GM19438 (cell line): ENCODE results near the gene ZFP36.
"Not testable (repeated sequence)": the region's sequence is repeated elsewhere in the genome, so short reads cannot be mapped to it uniquely, and the experiment has no call there.

Experiments
- ATAC-seq: cut with Tn5 transposase; IDR thresholded peaks from one replicate; pipeline ENCODE4 v1.9.1; 2021; ENCODE audit warnings: low read depth; ENCODE audit not compliant: unreplicated experiment

The ZFP36 gene

DNA sequence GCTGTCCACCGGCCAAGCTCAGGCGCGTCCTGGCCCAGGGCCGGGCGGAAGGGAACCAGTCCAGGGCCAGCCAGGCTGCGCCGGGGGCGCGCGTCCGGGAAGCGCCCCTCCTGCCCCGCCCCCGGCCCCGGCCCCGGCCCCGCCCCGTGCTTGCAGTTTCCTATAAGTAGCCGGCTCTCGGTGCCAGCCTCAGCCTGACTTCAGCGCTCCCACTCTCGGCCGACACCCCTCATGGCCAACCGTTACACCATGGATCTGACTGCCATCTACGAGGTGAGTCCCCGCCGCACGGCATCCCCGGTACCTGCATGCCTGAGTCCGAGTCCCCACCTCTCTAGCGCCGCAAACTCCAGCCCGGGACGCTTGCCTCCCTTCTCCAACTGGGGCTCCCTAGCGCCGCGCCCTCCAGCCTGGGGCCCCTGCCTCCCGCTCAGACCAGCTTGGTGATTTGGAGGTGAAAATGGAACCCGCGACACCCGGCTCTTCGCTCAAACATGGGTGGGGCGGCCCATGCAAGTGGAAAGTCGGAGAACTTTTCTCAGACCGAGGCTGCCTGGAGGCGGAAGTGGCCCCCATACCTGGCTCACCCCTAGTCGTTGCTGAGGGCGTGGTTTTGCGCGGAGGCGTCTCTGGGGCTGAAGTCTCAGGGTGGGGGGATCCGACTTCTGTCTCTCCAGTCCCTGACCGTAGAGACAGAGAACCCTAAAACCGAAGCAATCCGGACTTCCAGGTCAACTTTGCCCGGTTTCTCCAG, at the start of gene ZFP36:
ZFP36 (plus strand) TSS at position 192 of the 754 bp plus-strand sequence; CDS start at position 250, 58 bp downstream.
- ATAC-seq, result no peak

DNA sequence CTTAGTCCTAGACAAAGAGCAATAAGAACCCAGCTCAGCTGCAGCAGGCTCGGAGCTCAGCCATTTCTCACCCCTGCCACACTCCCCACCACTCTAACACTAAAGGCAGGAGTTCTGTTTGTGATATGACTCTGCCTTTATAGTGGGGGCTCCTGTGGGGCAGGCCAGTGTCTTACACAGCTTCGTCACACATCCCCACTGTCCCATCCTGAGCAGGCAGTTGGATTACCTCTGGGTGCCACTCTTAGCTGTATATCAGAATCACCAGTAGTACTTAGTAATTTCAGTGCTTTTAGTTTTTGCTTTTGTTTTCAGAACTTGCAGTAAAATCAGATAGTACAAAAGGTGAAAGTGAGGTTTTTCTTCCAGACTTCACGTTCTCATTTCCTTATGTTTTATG, 47.6 kb upstream of the ZFP36 start:
- no peak for ATAC-seq

DNA sequence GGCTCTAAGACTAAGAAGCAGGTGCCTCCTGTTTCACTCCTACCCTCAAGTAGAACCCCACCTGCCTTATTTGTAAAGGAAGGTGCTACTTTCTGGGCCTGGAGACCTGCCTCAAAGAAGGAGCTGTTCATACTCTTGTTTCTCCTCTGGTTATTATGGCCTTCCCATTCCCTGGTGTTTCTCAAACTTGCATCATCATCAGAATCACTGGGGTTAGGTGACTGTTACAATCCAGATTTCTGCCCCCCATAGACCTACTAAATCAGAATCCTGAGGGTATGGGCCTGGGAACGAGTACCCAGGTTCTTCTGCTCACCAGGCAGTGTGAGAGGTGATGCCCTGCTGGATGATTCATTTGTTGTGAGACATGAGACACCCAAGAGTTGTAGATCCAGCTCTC, 46.0 kb upstream of the ZFP36 start:
- ATAC-seq, result no peak

DNA sequence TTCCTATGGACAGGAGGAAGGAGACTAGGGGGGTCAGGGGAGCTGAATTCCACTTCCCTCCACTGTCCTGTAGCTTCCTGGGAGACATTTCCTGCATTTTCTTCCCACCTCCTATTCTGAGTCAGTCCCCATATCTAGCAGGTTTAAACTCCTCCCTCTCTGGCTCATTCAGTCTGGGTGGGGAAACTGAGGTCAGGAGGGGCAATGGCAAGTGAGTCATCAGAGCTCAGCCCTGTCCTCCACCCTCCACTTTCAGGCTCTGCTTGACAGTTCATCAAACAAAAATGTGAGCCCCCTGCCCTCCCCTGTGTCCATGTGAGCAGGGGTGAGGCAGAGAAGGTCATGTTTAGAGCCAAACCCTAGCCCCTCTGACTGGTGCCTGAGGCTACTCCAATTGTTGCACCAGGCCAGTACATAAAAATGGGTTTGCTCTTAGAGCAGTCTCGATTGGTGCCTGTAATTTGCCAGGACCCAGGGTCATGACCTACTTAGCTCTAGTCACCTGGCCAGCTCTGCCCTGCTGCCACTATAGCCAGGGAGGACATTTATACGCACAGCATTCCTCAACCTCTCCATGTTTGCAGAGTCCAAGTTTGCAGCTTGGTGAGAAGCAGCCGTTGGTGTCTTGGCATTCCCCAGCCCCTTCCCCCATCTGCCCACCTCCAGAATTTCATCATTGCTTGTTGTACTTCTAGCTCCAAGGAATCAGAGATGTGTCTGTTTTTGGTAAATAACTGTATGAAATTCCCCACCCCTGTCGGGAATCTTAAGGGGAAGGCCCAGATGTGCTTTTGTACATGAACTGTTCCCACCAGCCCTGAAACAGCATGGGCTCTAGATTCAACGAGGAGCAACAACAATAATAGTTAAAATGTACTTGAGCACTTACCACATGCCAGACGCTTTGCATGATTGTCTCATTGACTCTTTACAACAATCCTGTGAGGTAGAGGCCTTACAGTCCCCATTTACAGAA, 43.7 kb upstream of the ZFP36 start:
- ATAC-seq, result no peak

- ATAC-seq, result no peak
Measured at GRCh38 chr19:39363901-39364457, 42.7 kb upstream of the ZFP36 start.

DNA sequence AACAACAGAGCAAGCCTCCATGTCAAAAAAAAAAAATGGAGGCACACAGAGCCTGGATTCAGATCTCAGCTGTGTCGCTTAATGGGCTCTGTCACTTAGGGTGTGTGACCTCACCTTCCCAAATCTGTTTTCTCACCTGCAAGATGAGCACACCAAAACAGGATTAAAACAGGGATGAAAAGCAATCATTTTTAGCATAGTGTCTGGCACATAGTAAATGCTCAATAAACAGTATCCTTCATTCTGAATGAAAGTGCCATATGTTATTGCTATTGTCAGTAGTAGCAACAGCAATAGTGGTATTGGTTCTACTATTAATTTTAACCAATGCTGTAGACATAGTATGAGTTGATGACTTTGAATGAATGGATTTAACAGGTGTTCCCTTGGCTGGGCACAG, 41.1 kb upstream of the ZFP36 start:
- ATAC-seq, result no peak

GRCh38 chr19:39369200-39369599, 37.4 kb upstream of the ZFP36 start:
- no peak for ATAC-seq

- ATAC-seq, result no peak
Measured at GRCh38 chr19:39370735-39371134, 35.9 kb upstream of the ZFP36 start.

GRCh38 chr19:39372047-39372802, 34.4 kb upstream of the ZFP36 start:
- no peak for ATAC-seq

DNA sequence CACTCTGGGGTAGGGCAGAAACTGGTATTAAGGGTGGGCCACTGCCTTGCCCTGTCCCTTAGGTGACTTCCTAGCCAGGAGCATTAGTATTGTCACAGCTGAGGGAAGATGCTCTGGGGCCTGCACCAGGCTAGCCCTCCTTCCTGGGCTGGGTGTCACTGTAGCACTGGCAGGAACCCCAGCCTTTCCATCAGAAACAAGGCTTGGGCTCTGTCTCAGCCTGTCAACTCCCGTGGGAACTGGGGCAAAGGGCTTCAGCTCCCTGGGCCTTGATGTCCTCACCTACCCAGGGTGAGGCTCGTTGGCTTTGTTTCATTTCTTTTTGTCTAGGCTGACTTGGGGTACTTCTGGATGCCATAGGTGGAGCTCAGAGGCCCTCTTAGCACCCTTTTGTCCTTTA, 33.7 kb upstream of the ZFP36 start:
- no peak for ATAC-seq

DNA sequence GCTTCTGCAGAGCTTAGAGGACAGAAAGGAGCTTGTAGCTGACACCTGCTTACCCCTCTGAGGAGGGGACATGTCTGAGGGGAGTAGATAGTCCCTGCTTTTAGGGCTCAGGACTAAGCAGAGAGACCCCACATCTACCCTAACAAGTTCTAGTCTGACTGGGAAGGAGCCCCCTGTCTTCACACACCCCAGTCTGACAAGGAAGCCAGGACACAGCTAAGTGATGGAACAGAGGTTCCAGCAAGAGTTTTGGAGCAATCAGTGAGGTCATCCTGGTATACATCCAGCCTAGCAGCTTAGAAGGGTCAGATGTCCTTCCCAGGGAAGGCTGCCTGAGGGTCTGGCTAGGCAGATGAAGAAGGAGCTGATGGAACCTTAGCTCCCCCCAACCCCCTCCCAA, 30.7 kb upstream of the ZFP36 start:
- no peak for ATAC-seq

GRCh38 chr19:39377373-39378362, 29.0 kb upstream of the ZFP36 start:
- ATAC-seq, result no peak

GRCh38 chr19:39379366-39379765, 27.3 kb upstream of the ZFP36 start:
- ATAC-seq, result not testable (repeated sequence)

- no peak for ATAC-seq
Measured at GRCh38 chr19:39379865-39380396, 26.7 kb upstream of the ZFP36 start.

GRCh38 chr19:39380521-39381502, 25.8 kb upstream of the ZFP36 start:
- no peak for ATAC-seq

DNA sequence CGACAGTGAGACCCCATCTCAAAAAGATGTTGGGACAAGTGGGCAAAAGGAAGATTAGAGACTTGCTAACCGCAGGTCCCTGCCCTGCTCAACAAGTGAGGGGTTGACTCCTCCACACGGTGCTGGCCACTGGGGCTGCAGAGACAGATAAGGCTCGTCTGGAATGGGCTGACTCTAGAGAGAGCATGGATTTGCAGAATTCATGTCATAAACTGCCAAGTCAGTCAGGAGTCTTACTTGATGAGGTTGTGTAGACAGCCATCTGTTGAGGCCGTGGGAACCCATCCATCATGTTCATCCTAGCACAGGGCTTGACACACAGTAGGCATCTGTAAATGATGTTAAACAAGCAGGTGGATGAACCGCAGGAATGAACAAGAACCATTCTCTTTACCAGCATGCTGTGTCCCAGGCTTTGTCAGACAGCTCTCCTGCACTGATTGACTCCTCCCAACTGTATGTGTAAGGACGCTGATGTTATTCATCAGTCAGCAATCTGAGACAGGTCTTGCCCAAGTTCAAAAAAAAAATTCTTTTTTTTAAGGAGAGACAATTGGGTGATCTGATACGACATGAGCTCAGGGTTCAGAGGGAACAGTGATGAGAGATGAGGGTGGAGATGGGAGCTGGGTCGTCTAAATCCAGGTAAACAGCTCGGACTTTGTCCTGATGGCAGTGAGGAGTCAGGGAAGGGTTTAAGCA, 24.6 kb upstream of the ZFP36 start:
- ATAC-seq, result no peak
